Upper lobe of left lung (tissue), 4 donors: Measurements from ENCODE around the gene IMPACT.

Experiments used
- CTCF ChIP-seq, 6 experiments: fragments of 450-650 bp in 4 of 6; fragments of 200-600 bp in 2 of 6; sonication (generic) in 2 of 6; IDR thresholded peaks; one replicate each; pipeline ENCODE4 v1.5.1; 2016 to 2019; ENCODE audit warnings: antibody characterized with exemption in 6 of 6
- EP300 ChIP-seq, 4 donors: sonication (generic); formaldehyde crosslinking; IDR thresholded peaks; one replicate each; pipeline ENCODE4 v1.5.1; 2017; ENCODE audit warnings: antibody characterized with exemption in 4 of 4, control low read depth in 2 of 4

- TF ChIP-seq EP300 (IDR thresholded peaks at IDR 0.05) (no peak), CTCF (IDR thresholded peaks at IDR 0.05) (no peak)
Observed at GRCh38 chr18:24461996-24462395, 35.5 kb downstream of the IMPACT start.
